Stimulated activated CD8-positive, alpha-beta memory T cell treated with anti-CD3 and anti-CD28 coated beads, Interleukin-15, amount 100 ng/mL, for 48 hours (primary cell): Measurements from ENCODE around the gene IFITM10.
A peak's percentile ranks its signal among the peaks of the same experiment; 100 is the strongest.

Experiments
- DNase-seq, 2 donors: peaks; one replicate each; pipeline ENCODE4 v3.0.0-alpha.2; 2020; ENCODE audit warnings: low read depth in 2 of 2

The IFITM10 gene

GRCh38 chr11:1763796-1764661 lies 13.6 kb upstream of the IFITM10 start, which contains the start of gene CTSD:
Gene CTSD (minus strand): TSS chr11:1763927. CDS start chr11:1763859, 68 bp downstream.
- DNase-seq = peak; percentile 84 to 85

DNA sequence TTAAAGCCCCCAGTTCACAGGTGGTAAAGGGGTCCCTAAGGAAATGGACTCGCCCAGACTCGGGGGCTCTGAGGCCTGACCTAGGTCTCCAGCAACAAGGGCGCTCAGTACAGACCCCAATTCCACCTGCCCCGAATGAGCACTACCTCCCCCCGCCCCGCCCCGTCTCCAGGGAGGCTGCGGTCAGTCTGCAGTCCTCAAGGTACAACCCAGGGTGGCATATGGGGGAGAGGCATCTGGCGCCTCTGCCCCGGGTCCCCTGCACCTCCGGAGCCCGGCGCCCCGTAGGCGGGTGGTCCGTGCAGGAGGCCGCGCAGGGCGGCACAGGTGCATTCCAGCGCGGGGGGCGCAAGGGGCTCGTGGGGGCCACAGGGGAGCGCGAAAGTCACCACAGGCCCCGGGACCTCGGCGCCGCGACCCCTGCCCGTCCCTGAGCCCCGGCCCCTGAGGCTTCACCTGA lies 13.0 kb upstream of the IFITM10 start:
- no peak for DNase-seq

- no peak for DNase-seq
Observed at GRCh38 chr11:1762537-1763302, 12.3 kb upstream of the IFITM10 start.

- DNase-seq = no peak
Observed at GRCh38 chr11:1761857-1762536, 11.6 kb upstream of the IFITM10 start.

GRCh38 chr11:1761110-1761856 lies 10.9 kb upstream of the IFITM10 start:
- DNase-seq = no peak

GRCh38 chr11:1760351-1761109 lies 10.1 kb upstream of the IFITM10 start:
- no peak for DNase-seq

DNA sequence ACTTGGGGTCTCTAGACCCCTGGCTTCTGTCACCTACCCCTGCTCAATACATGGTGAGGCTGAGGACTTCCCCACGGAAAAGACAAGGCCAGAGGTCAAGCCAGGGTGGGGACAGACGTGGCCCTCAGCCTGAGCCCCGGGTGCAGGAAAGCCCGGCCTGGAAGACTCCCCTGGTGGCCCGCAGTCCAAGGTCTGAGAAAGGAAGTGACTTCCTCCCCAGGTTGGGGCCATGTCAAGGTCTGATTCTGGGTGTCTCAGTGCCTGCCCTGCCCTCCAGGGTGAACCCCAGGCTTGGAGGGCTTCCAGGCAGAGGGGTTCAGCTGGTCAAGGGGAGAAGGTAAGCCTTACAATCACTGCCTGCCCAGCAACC lies 9.4 kb upstream of the IFITM10 start:
- no peak for DNase-seq

DNA sequence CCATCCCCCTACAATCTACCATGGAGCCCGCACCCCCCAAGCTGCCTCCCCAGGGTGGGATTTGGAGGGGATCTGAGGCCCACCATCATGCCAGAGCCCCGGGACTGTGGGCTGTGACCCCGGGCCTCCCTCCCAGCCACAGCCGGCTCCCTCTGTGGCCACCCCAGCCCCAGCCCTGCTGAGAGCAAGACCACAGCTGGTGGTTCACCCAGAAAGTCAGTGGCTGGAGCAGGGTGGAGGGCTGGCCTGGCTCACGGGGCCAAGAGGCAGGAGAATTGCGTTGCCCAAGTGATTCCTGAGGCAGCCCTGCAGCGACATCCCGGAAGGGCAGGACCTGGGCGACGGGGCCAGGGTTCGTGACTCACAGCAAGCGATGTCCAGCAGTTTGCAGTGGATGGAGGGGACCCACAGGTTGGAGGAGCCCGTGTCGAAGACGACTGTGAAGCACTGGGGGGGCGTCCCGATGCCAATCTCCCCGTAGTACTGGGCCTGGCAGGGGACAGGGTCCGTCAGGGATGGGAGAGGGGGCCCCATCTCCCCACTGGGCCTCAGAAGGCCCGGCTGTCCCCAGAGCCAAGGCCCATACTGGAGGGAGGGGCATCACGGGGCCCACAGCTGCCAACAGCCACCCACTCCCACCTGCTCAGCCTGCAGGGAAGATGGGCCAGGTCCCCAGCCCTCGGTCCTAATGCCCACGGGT lies 8.9 kb upstream of the IFITM10 start:
- no peak for DNase-seq

DNA sequence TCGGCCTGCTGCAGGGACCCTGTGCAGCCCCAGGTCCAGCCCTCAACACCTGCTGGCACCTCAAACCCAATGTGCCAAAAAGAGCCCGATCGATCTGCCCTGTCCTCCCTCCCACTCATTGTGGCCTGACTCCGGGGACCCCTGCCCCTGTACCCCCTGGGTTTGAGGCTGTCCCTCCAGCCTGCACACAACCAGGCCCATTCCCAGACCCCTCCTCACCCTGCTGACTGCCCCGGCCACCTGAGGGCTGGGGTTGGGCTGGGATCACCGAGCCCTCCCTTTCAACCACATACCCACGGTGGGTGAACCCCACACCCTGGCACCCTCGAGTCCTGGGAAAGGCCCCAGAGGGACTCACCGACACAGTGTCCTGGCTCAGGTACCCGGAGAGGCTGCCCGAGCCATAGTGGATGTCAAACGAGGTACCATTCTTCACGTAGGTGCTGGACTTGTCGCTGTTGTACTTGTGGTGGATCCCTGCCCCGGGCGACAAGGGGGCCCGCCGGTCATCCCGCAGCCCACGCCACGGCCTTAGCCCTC lies 8.3 kb upstream of the IFITM10 start:
- no peak for DNase-seq

GRCh38 chr11:1757861-1758610 lies 7.6 kb upstream of the IFITM10 start:
- peak; percentile 43 to 56 for DNase-seq

DNA sequence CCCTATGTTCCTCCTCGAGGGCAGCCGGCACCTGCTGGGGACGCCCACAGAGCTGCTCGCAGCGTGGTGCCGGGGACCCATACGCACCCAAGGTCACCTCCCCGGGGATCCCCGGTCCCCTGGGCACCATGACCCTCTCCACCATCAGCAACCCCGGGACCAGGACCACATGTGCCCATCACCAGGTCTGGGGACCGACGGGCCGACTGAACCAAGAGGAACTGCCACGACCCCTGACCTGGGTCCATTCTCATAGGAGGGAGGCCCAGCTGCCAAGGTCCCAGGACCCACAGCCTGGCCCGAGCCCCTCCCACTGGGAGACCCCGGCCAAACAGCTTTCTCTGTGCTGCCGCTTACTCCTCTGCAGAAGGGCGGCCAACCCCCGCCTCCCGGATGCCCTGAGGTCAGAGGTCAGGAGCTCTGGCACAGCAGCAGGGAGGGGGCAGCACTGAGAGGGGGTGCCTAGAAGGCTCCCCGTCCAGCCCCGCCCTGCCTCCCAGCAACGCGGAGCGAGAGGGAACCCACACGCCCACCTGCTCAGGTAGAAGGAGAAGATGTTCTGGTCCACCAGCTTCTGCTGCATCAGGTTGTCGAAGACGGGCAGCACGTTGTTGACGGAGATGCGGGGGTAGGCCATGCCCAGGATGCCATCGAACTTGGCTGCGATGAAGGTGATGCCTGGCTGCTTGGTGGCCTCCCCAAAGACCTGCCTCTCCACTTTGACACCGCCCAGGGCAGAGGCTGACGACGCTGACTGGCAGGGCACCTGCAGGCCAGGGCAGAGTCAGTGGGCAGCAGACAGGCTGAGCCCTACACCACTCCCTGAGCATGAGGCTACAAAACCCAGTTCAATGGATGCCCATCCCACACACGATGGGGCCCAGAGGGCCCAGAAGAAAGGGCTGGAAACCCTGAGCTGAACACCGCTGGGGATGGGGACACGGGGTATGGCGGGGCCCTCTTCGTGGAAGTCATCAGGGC lies 6.7 kb upstream of the IFITM10 start:
- DNase-seq = no peak

GRCh38 chr11:1755692-1756561 lies 5.5 kb upstream of the IFITM10 start:
- no peak for DNase-seq

DNA sequence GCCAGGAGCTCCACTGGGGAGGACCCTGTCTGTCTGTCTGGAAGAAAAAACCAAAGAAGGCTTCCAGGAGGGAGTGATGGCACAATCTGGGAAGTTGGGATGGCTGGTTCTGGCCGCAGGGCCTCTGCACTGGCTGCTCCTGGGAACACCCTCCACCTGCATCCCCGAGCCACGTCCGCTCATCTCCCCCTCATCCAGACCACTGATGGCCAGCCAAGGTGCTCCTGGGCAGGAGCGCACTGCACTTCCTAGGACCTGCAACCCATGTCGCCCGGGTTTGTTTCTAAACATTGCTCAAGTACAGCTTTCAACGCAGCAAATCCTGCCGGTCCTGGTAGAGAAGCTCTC lies 4.9 kb upstream of the IFITM10 start:
- no peak for DNase-seq

- no peak for DNase-seq
Observed at GRCh38 chr11:1754376-1755150, 4.2 kb upstream of the IFITM10 start.

DNA sequence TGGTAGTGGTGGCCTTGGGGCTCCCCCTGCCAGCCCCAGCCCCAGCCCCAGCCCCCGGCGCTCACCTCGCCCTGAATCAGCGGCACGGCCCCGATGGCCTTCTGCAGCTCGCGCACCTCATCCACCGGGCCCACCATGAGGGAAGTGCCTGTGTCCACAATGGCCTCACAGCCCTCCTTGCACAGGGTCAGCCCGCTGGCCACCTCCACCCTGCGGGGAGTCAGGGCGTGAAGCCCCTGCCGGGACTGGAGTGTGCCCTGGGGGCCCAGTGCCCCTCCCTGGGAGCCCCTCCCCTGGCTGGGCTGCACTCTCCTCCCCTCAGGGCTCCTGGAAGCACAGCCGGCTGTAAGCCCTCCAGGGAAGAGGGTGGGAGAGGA lies 3.5 kb upstream of the IFITM10 start:
- no peak for DNase-seq

GRCh38 chr11:1753229-1753928 lies 3.0 kb upstream of the IFITM10 start:
- no peak for DNase-seq
